ENCODE data around the gene USP44. TPM values are rescaled to one million over a fixed set of nuclear protein-coding genes. Genes with fewer than 3 reads are reported as not detected.

USP44 gene
- total RNA-seq, 4 donors from 2014 or later, result 3.3 to 6.2 (median 5.3) TPM

- 81% methylated on average over 9 of the region's 9 CpGs for WGBS
- intact Hi-C loops (cut with DNase I), result no loop called here
- no peak overlapping the region for H3K27ac ChIP-seq (replicated peaks in 1 of 4)
- TF ChIP-seq POLR2AphosphoS5 (IDR thresholded peaks at IDR 0.05), result no peak
- no peak for TF ChIP-seq POLR2A (IDR thresholded peaks at IDR 0.05; ENCODE audit: low read depth)
- no peak for TF ChIP-seq CTCF (IDR thresholded peaks at IDR 0.05)
- TF ChIP-seq EP300 (IDR thresholded peaks at IDR 0.05), result no peak
- DNase-seq (ENCODE audit: extremely low spot score), result no peak
- no peak overlapping the region for H3K4me3 ChIP-seq
- H3K9me3 ChIP-seq, result peaks cover 0 to 3% (median 0%) of the 10 kb centered on the region in 4 donors
- H3K36me3 ChIP-seq, result peaks cover 0 to 3% (median 0%) of the 10 kb centered on the region in 4 donors
- H3K4me1 ChIP-seq, result peaks cover 0 to 20% (median 9%) of the 10 kb centered on the region in 4 donors
- H3K27me3 ChIP-seq, result no peaks in the 10 kb centered on the region
Measured at GRCh38 chr12:95546491-95546813, 4.8 kb downstream of the USP44 start.

- peaks cover 0 to 3% (median 0%) of the 10 kb centered on the region in 4 donors for H3K36me3 ChIP-seq
- no peak for TF ChIP-seq CTCF (IDR thresholded peaks at IDR 0.05)
- TF ChIP-seq POLR2AphosphoS5 (IDR thresholded peaks at IDR 0.05), result no peak
- H3K27ac ChIP-seq (replicated peaks in 1 of 4), result no peak overlapping the region
- WGBS, result 82% methylated on average over 8 of the region's 8 CpGs
- peaks cover 0 to 3% (median 0%) of the 10 kb centered on the region in 4 donors for H3K9me3 ChIP-seq
- H3K27me3 ChIP-seq, result no peaks in the 10 kb centered on the region
- H3K4me3 ChIP-seq, result no peak overlapping the region
- intact Hi-C loops (cut with DNase I), result no loop called here
- peaks cover 0 to 20% (median 9%) of the 10 kb centered on the region in 4 donors for H3K4me1 ChIP-seq
- DNase-seq (ENCODE audit: extremely low spot score), result no peak
Measured at GRCh38 chr12:95545731-95546490, 5.4 kb downstream of the USP44 start.

- Histone ChIP-seq H3K27me3 (no peaks in the 10 kb centered on the region), H3K27ac (replicated peaks in 1 of 4) (no peak overlapping the region), H3K9me3 (peaks cover 0 to 3% (median 0%) of the 10 kb centered on the region in 4 donors), H3K4me1 (peaks cover 0 to 20% (median 9%) of the 10 kb centered on the region in 4 donors), H3K36me3 (peaks cover 0 to 3% (median 0%) of the 10 kb centered on the region in 4 donors), H3K4me3 (no peak overlapping the region)
- no peak for DNase-seq (ENCODE audit: extremely low spot score)
- intact Hi-C loops (cut with DNase I), result no loop called here
- 87% methylated on average over 4 of the region's 4 CpGs for WGBS
- no peak for TF ChIP-seq POLR2A (IDR thresholded peaks at IDR 0.05; ENCODE audit: low read depth)
- no peak for TF ChIP-seq EP300 (IDR thresholded peaks at IDR 0.05)
Measured at GRCh38 chr12:95545303-95545702, 6.0 kb downstream of the USP44 start.

GRCh38 chr12:95544756-95545155 is 6.5 kb downstream of the USP44 start:
- H3K27ac ChIP-seq (replicated peaks in 1 of 4), result no peak overlapping the region
- no peaks in the 10 kb centered on the region for H3K27me3 ChIP-seq
- peaks cover 0 to 20% (median 9%) of the 10 kb centered on the region in 4 donors for H3K4me1 ChIP-seq
- no peak overlapping the region for H3K4me3 ChIP-seq
- intact Hi-C loops (cut with DNase I), result no loop called here
- no peak for DNase-seq (ENCODE audit: extremely low spot score)
- TF ChIP-seq CTCF (IDR thresholded peaks at IDR 0.05), result no peak
- no peak for TF ChIP-seq EP300 (IDR thresholded peaks at IDR 0.05)
- TF ChIP-seq POLR2A (IDR thresholded peaks at IDR 0.05; ENCODE audit: low read depth), result no peak
- TF ChIP-seq POLR2AphosphoS5 (IDR thresholded peaks at IDR 0.05), result no peak
- H3K9me3 ChIP-seq, result peaks cover 0 to 3% (median 0%) of the 10 kb centered on the region in 4 donors
- peaks cover 0 to 3% (median 0%) of the 10 kb centered on the region in 4 donors for H3K36me3 ChIP-seq
- 62% methylated on average over 3 of the region's 3 CpGs for WGBS

- intact Hi-C loops (cut with DNase I), result no loop called here
- no peaks in the 10 kb centered on the region for H3K27me3 ChIP-seq
- 97% methylated on average over 7 of the region's 7 CpGs for WGBS
- H3K4me3 ChIP-seq, result no peak overlapping the region
- H3K36me3 ChIP-seq, result peaks cover 0 to under 1% (median 0%) of the 10 kb centered on the region in 4 donors
- peaks cover 0 to under 1% (median 0%) of the 10 kb centered on the region in 4 donors for H3K9me3 ChIP-seq
- H3K27ac ChIP-seq (replicated peaks in 1 of 4), result no peak overlapping the region
- H3K4me1 ChIP-seq, result peaks cover 0 to 13% (median 9%) of the 10 kb centered on the region in 4 donors
- DNase-seq (ENCODE audit: extremely low spot score), result no peak
- TF ChIP-seq CTCF (IDR thresholded peaks at IDR 0.05) (no peak), EP300 (IDR thresholded peaks at IDR 0.05) (no peak), POLR2A (IDR thresholded peaks at IDR 0.05; ENCODE audit: low read depth) (no peak)
Measured at GRCh38 chr12:95543305-95543704, 8.0 kb downstream of the USP44 start.

Data from esophagus muscularis mucosa (tissue), 4 donors.